ENCODE results near the gene ATXN1.
A peak's percentile ranks its signal among the peaks of the same experiment; 100 is the strongest.

The ATXN1 gene

DNA sequence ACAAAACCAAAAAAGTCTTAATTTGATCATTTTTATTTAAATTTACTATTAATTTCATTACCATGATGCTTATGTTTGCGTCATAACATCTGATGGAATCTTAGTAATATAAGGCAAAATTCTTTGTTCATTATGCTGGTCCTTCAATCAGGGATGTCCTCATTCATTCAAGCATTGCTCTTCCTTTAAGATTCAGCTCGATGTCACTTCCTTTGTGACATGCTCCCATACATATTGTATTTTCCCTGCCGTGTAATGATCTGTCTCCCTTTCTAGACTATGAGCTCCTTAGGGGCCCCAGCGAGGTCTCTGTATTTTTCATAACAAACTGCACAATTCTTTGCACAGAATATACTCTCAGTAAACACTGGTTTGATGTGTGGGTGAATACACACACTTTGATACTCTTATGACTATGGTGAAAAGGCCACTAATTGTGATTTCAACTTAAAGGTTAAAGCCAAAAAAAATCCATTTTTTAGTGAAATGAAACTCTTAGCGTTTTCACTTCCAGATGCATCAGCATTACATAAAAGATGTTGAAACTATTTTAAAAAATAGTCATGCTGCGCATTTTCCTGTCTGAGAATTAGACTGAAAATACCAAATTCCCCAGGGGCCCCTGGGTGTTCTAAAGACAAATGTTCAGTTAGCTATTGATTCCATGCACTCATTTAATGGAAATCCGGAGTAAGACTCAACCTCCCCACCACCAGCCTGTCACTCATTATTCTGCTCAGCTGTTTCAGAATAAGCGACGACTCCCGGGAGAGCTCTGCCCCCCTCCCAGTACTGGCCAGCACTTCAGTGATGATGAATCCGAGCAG is 169.7 kb downstream of the ATXN1 start:
- no peak for TF ChIP-seq POLR2AphosphoS5 (IDR thresholded peaks at IDR 0.05; ENCODE audit: low read depth)
- TF ChIP-seq, protein P1, sequence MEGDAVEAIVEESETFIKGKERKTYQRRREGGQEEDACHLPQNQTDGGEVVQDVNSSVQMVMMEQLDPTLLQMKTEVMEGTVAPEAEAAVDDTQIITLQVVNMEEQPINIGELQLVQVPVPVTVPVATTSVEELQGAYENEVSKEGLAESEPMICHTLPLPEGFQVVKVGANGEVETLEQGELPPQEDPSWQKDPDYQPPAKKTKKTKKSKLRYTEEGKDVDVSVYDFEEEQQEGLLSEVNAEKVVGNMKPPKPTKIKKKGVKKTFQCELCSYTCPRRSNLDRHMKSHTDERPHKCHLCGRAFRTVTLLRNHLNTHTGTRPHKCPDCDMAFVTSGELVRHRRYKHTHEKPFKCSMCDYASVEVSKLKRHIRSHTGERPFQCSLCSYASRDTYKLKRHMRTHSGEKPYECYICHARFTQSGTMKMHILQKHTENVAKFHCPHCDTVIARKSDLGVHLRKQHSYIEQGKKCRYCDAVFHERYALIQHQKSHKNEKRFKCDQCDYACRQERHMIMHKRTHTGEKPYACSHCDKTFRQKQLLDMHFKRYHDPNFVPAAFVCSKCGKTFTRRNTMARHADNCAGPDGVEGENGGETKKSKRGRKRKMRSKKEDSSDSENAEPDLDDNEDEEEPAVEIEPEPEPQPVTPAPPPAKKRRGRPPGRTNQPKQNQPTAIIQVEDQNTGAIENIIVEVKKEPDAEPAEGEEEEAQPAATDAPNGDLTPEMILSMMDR (IDR thresholded peaks at IDR 0.05; ENCODE audit: insufficient read depth, low read length), result no peak
- TF ChIP-seq, protein P2, sequence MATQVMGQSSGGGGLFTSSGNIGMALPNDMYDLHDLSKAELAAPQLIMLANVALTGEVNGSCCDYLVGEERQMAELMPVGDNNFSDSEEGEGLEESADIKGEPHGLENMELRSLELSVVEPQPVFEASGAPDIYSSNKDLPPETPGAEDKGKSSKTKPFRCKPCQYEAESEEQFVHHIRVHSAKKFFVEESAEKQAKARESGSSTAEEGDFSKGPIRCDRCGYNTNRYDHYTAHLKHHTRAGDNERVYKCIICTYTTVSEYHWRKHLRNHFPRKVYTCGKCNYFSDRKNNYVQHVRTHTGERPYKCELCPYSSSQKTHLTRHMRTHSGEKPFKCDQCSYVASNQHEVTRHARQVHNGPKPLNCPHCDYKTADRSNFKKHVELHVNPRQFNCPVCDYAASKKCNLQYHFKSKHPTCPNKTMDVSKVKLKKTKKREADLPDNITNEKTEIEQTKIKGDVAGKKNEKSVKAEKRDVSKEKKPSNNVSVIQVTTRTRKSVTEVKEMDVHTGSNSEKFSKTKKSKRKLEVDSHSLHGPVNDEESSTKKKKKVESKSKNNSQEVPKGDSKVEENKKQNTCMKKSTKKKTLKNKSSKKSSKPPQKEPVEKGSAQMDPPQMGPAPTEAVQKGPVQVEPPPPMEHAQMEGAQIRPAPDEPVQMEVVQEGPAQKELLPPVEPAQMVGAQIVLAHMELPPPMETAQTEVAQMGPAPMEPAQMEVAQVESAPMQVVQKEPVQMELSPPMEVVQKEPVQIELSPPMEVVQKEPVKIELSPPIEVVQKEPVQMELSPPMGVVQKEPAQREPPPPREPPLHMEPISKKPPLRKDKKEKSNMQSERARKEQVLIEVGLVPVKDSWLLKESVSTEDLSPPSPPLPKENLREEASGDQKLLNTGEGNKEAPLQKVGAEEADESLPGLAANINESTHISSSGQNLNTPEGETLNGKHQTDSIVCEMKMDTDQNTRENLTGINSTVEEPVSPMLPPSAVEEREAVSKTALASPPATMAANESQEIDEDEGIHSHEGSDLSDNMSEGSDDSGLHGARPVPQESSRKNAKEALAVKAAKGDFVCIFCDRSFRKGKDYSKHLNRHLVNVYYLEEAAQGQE (IDR thresholded peaks at IDR 0.05; ENCODE audit: insufficient replicate concordance, low read depth), result no peak
- TF ChIP-seq SPI1 (IDR thresholded peaks at IDR 0.05; ENCODE audit: borderline replicate concordance, low read depth), result no peak
- no peak for TF ChIP-seq GABPA (IDR thresholded peaks at IDR 0.05; ENCODE audit: low read depth)
- no peaks in the 10 kb centered on the region for H3K27me3 ChIP-seq (ENCODE audit: insufficient read depth, poor library complexity, severe bottlenecking)
- H3K27ac ChIP-seq (replicated peaks), result no peak overlapping the region
- DNase-seq (ENCODE audit: low read depth in 1 of 2, low spot score in 1 of 2), result no peak
- no peak overlapping the region for H3K4me3 ChIP-seq (replicated peaks; ENCODE audit: insufficient read depth, low read length)

DNA sequence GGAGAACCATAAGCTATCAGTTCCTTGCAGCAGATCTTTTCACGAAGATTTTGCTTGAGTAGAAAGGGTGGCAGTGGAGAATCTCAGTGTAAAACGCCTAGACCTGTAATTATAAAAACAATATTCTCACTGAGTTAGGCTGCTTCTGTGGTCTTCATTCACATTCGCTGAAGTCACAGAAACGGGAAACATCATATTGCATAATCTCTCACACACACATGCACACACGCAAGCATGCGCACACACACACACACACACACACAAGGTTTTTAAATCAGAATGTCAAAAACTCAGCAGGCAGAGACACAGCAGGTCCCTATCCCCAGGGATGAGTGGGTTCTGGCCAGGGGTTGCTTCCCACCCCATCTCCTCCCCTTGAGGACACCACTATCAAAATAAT is 175.5 kb downstream of the ATXN1 start:
- DNase-seq (ENCODE audit: low read depth in 1 of 2, low spot score in 1 of 2), result peak; percentile 75 to 78
- Histone ChIP-seq H3K4me3 (replicated peaks; ENCODE audit: insufficient read depth, low read length) (peak overlapping the region; percentile 15), H3K27ac (replicated peaks) (peak overlapping the region; percentile 39), H3K27me3 (ENCODE audit: insufficient read depth, poor library complexity, severe bottlenecking) (no peaks in the 10 kb centered on the region)
- TF ChIP-seq GABPA (IDR thresholded peaks at IDR 0.05; ENCODE audit: low read depth) (peak; percentile 56; the same call in 1 of the 2 replicates), SPI1 (IDR thresholded peaks at IDR 0.05; ENCODE audit: borderline replicate concordance, low read depth) (no peak; the same call in 1 of the 2 replicates), POLR2AphosphoS5 (IDR thresholded peaks at IDR 0.05; ENCODE audit: low read depth) (peak; percentile 52; the same call in 1 of the 2 replicates)

DNA sequence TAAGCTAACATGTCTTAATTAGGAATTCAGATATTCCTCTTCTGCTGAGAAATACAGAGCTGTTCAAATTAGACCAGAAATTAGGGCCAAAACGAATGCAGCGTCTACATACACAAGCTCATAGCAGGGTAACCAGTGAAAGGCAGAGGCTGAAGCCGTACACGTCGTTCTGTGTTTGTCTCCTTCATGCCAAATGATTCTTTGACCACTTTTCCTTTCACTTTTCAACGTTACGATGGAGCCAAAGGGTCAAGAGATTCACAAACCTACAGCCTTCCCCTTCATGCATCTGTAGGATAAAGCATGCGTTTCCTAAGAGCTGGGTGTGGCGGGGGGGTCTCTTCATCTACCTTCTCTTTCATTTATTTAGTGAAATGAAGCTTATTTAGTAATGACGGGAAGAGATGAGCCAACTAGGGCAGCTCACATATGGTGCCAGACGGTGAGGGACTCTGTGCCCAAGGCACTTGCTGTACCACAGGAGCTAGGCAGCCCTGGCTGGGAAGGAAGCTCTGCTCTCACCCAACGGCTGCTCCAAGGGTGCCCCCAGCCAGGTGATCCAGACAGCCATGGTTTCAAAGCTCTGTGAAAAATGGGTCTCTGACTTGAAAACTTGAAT is 178.0 kb downstream of the ATXN1 start:
- Histone ChIP-seq H3K4me3 (replicated peaks; ENCODE audit: insufficient read depth, low read length) (no peak overlapping the region), H3K27me3 (ENCODE audit: insufficient read depth, poor library complexity, severe bottlenecking) (no peaks in the 10 kb centered on the region), H3K27ac (replicated peaks) (no peak overlapping the region)
- no peak for DNase-seq (ENCODE audit: low read depth in 1 of 2, low spot score in 1 of 2)
- TF ChIP-seq, protein P1 (IDR thresholded peaks at IDR 0.05; ENCODE audit: insufficient read depth, low read length), result no peak
- TF ChIP-seq GABPA (IDR thresholded peaks at IDR 0.05; ENCODE audit: low read depth), result no peak
- TF ChIP-seq, protein P2 (IDR thresholded peaks at IDR 0.05; ENCODE audit: insufficient replicate concordance, low read depth), result no peak
- no peak for TF ChIP-seq POLR2AphosphoS5 (IDR thresholded peaks at IDR 0.05; ENCODE audit: low read depth)
- TF ChIP-seq SPI1 (IDR thresholded peaks at IDR 0.05; ENCODE audit: borderline replicate concordance, low read depth), result no peak

DNA sequence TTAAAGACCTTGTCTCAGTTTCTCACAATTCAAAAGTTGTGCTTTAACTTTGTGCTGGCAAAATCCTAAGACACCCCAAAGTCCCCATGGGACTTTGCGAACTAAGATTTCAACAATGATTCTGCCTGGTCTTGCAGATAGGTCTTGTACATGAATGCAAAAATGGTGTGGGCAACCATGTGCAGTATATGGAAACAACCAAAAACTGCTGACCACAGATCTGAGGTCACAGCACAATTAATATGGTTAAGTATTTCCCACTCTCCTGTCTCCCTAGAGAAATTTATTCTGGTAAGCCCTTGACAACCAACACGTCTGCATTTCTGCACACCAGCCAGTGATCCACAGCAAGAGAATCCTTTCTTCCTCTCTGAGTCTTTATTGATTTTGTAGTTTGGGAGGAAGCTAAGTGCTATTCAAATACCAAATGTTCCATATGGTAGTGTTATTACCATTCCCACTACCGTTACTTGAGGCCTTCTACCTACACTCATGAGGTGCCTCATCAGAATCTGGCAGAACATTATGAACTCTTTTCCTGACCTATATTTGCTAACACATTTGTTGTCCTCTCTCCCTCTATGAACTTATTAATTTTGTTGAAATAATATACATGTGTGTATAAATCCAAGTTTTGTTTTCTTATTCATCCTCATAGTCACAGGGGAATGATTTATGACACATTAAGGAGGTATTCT is 178.7 kb downstream of the ATXN1 start:
- no peak for DNase-seq (ENCODE audit: low read depth in 1 of 2, low spot score in 1 of 2)
- Histone ChIP-seq H3K27me3 (ENCODE audit: insufficient read depth, poor library complexity, severe bottlenecking) (no peaks in the 10 kb centered on the region), H3K27ac (replicated peaks) (no peak overlapping the region), H3K4me3 (replicated peaks; ENCODE audit: insufficient read depth, low read length) (no peak overlapping the region)
- TF ChIP-seq, protein P2 (IDR thresholded peaks at IDR 0.05; ENCODE audit: insufficient replicate concordance, low read depth), result no peak
- no peak for TF ChIP-seq SPI1 (IDR thresholded peaks at IDR 0.05; ENCODE audit: borderline replicate concordance, low read depth)
- TF ChIP-seq, protein P1 (IDR thresholded peaks at IDR 0.05; ENCODE audit: insufficient read depth, low read length), result no peak
- no peak for TF ChIP-seq GABPA (IDR thresholded peaks at IDR 0.05; ENCODE audit: low read depth)
- no peak for TF ChIP-seq POLR2AphosphoS5 (IDR thresholded peaks at IDR 0.05; ENCODE audit: low read depth)

Measured in HL-60 (cell line).